ENCODE results near the gene FOCAD. TPM values are rescaled to one million over a fixed set of nuclear protein-coding genes. Genes with fewer than 3 reads are reported as not detected.

Gene FOCAD
- total and polyA plus RNA-seq, 2 of the 8 experiments (the other 6 are each of a cell fraction or from before 2014, with no cell fraction given), result 22.0 to 38.4 TPM

- TF ChIP-seq CHD7 (IDR thresholded peaks at IDR 0.05; ENCODE audit: insufficient replicate concordance, low read length) (no peak), BACH1 (IDR thresholded peaks at IDR 0.05; ENCODE audit: low read length) (no peak), EGR1 (IDR thresholded peaks at IDR 0.05; ENCODE audit: borderline replicate concordance, low read depth, low read length) (no peak), JUND (IDR thresholded peaks at IDR 0.05; ENCODE audit: low read length) (no peak), SUZ12 (IDR thresholded peaks at IDR 0.05; ENCODE audit: low read length) (no peak), GABPA (IDR thresholded peaks at IDR 0.05; ENCODE audit: borderline replicate concordance, insufficient read depth, low read length) (no peak), RNF2 (IDR thresholded peaks at IDR 0.05; ENCODE audit: borderline replicate concordance, low read depth, low read length, missing control alignments, poor library complexity, severe bottlenecking) (no peak), BRCA1 (IDR thresholded peaks at IDR 0.05; ENCODE audit: low read depth, low read length) (no peak), TEAD4 (IDR thresholded peaks at IDR 0.05; ENCODE audit: low read depth, low read length) (no peak)
Observed at GRCh38 chr9:20681467-20681866, 2.6 kb upstream of the FOCAD start (continued).

All from H1 (cell line).